GM19452 (cell line): ENCODE data around the gene TMEM134.
A peak's percentile ranks its signal among the peaks of the same experiment; 100 is the strongest.
"Not testable (repeated sequence)": the region's sequence is repeated elsewhere in the genome, so short reads cannot be mapped to it uniquely, and the experiment has no call there.

Source experiments
- ATAC-seq: cut with Tn5 transposase; IDR thresholded peaks from one replicate; pipeline ENCODE4 v1.9.1; 2021; ENCODE audit not compliant: unreplicated experiment

The TMEM134 gene, protein sequence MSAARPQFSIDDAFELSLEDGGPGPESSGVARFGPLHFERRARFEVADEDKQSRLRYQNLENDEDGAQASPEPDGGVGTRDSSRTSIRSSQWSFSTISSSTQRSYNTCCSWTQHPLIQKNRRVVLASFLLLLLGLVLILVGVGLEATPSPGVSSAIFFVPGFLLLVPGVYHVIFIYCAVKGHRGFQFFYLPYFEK

DNA sequence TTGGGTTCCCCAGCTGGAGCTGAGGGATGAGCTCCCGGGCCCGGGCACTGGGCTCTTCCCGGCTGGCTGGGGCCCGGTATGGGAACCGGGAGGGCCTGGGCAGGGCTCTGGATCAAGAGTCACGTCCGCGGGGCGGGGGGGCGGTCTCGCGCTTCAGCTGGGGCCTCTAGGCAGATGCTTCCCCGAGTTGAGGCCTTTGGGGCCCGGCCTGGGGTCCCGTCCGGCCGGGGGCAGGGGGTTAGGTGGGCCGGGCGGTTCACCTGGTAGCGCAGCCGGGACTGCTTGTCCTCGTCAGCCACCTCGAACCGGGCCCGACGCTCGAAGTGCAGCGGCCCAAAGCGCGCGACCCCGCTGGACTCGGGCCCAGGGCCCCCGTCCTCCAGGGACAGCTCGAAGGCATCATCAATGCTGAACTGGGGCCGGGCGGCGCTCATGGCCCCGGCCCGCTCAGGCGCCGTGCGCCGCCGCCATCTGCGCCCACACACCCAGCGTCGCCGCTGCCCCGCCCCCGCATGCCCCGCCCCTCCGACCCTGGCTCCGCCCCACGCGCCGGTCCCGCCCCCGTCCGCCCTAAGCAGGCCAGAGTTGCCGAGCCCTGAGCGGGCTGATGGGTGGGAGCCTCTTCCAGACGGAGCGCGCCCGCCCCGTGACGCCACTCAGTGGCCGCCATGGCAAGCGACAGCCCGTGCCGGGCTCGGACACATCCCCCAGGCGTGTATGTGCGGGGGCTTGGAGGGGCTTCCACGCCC is at the start of gene TMEM134:
TSS of gene TMEM134 (minus strand) at position 493 of the 749 bp plus-strand sequence. CDS start at position 434, 59 bp downstream.
- ATAC-seq, result peak; percentile 63

DNA sequence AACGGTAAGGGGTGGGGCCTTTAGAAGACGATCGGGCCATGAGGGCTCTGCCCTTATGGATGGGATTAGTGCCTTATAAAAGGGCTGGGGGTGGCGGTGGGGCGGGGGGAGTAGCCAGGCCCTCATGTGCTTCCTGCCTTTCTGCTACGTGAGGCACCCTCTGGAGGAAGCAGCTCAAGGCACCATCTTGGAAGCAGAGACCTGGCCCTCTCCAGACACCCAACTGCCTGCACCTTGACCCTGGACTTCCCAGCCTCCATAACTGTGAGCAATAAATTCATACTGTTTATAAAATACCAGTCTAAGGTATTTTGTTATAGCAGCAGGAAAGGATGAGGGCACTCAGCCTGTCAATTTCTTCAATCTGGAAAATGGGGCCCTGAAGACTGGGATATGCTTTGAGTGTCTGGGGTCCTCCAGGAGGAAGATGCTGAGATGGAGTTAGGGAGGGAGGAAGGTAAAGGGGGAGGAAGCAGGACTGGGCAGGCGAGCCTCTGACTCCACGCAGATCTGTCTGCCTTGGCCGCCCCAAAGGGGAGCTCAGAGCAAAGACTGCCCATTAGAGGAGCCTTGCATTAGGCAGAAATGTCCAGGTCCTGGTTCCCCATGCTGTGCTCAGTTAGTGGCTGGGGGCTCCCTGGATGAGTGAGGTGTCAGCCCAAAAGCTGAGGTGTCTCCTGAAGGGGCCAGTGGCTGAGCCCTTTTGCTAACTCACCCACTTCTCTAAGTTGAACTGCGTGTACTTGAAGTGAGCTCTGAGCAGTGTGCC is 48.9 kb upstream of the TMEM134 start:
- ATAC-seq, result no peak

GRCh38 chr11:67516806-67517205 is 47.8 kb upstream of the TMEM134 start:
- no peak for ATAC-seq

GRCh38 chr11:67514116-67514515 is 45.1 kb upstream of the TMEM134 start:
- ATAC-seq, result no peak

DNA sequence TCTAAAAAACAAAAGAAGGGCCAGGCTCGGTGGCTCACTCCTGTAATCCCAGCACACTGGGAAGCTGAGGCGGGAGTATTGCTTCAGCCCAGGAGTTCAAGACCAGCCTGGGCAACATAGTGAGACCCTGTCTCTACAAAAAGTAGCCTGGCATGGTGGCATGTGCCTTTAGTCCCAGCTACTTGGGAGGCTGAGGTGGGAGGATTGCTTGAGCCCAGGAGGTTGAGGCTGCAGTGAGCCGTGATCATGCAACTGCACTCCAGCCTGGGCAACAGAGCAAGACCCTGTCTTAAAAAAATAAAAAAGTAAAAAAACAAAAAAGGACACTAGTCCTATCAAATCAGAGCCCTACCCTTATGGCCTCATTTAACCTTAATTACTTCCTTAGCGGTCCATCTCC is 42.5 kb upstream of the TMEM134 start:
- not testable (repeated sequence) for ATAC-seq

- no peak for ATAC-seq
Measured at GRCh38 chr11:67510023-67510345, 40.9 kb upstream of the TMEM134 start.

- peak; percentile 39 for ATAC-seq
Measured at GRCh38 chr11:67508486-67509121, 39.6 kb upstream of the TMEM134 start.

GRCh38 chr11:67507864-67508485 is 38.9 kb upstream of the TMEM134 start, which contains the start of gene CDK2AP2:
CDK2AP2 (minus strand) TSS chr11:67508162; CDS start chr11:67508082, 80 bp downstream.
- peak; percentile 76 for ATAC-seq

DNA sequence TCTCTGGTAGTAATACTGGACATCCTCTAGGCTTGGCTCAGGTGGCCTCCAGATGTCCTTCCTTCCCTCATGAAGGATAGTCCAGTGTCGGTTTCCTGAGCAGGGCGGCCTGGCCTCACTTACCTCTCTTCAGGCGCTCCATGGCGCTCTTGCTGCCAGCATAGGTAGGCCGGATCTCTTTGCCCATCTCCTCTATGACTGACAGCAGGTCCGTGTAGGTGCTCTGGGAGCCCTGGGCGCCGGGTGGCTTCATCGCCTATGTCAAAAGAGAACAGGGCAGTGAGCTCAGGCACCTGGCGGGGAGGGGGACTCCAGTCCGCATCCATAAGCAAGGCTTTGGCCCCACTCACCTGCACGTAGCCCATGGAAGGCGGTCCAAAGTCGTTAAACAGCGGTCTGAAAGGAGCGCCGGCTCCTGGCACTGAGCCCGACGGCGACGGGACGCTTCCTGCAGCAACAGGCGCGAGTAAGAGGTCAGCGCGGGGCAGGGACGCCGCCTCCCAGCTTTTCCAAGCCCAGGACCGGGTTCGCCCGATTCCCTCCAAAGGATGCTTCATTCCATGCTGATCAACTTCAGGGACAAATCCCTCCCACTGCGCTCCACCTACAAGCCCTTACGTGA is 38.3 kb upstream of the TMEM134 start:
- ATAC-seq, result no peak

DNA sequence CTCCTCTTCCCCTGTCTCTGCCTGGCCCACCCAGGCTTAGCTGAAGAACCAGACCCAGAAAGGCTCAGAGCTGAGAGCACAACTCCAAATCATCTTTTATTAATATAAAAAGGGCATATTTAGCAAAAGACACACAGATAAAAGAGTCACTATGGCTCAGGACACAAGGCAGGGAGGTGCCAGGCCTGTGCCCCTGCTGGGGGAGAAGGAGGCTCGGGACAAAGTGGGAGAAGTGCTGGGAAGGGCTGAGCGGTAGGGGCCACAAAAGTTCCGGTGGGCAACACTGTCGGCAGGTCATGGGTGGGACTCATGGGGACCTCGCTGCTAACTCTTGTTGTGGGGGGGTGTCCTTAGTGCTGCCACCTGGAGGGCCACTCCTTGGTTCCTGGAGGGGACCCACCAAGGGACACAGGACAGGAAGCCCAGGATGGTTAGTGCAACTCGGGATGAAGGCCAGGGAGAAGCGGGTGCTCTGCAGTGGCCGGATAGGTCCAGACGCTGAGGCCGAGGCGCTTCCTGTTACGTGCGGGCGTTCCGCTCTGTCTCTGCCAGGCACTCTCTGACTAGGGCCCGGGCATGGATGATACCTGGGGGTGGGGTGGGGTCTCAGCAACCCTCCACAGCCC is 37.5 kb upstream of the TMEM134 start:
- ATAC-seq, result no peak

DNA sequence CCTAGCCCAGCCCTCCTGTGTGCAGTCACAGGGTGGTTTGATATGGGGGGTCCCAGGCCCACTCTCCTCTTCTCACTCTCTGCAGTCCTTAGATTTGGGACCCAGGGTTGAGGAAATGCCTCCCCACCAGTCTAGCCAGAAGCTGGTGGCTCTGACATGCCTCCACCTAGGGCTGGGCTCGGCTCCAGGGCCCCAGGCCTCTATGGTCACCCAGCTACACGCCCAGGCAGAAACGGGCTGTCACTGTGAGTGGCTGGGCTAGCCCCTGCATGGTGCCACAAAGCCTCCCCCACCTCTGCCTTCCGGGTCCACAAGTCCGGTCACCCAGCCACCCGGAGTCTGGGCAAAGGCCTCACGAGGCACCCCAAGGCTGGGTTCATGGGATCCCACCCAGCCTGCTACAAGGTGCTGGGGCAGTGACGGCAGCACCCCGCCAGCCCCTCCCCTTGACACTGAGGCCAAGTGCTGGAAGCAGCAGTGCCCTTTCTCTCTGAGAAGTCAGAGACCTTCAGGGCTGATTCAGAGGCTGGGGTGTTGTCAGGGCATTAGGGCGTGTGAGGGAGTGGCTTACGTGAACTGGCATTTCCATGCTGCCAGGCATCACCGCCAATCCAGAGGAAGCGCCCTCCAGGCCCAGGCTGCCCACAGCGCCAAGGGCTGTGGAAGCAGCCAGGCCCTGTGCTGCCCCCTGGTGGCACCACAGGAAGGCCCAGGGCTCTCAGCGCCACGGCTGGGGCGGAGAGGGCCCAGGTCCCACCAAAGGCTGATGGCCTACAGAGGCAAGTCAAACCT is 36.8 kb upstream of the TMEM134 start:
- no peak for ATAC-seq

DNA sequence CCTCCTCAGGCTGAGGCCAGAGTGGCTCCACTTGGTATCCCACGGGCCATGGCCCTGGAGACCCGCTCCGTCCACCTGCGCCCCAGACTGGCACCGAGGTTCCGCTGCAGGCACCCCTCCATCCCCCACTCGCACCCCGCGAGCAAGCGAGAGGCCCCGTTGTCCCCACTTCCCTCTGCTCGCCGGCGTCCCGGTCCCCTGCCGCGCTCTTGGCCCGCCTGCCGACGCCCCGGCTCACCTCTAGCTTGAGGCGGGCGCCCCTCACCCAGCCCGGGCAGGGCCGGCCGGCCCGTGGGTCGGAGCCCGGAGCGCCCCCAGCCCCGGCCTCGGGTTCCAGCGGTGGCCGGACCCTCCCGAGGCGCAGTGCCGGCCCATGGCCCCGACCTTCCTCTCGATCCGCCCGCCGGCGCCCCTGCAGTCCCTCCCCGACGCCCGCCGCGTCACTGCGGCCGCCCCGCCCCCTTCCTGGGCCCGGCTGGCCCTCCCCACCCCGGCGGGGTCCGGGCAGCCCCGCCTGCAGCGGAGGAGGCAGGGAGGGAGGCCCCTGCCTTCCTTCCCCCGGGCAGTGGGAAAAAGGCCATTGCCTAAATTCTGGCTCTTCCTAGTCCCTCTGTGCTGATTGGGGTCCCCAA is 36.0 kb upstream of the TMEM134 start, which contains the start of gene PITPNM1:
TSS of gene PITPNM1 (minus strand) at position 414 of the 632 bp plus-strand sequence. CDS start 1,183 bp downstream, outside the sequence.
- no peak for ATAC-seq

DNA sequence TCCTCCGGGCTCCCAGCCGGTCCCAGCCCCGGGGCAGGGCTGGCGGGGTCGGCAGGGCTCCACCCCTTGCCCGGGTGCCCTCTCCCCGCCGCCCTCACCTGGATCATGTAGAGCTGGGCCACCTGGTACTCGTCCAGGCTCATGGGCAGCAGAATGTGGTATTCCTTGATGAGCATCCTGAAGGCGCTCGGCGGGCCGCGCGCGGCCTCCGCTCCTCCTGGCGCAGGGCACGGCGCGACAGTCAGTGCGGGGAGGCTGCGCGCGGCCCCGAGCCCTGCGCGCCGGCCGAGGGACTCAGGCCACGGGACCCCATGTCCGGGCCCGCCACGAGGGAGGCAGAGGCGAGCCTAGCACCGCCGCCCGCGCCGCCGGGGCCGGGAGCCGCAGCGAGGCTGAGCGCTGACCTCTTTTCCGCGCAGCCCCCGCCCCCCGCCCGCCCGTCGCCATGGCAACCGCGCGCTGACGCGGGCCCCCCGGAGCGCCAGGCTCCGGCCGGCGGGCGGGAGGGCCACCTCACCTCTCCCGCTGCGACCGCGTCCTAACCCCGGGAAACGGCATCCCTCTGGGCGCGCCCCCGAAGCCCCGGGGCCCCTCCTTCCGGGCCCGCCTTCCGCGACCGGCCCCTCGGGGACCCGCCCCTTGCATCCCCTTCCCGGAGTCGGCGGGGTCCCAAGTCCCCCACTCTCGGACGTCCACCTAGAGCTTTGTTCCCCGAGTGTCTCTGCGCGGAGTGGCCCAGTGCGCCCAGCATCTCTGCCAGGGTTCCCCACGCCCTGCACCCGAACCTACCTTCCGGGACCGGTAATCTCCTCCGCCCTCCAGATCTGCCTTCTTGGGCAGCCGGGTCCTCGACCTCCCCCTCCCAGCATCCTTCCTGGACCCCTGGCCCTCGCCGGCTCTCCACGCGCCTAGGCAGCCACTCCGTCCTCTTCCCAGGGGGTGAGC is 35.2 kb upstream of the TMEM134 start:
- no peak for ATAC-seq

DNA sequence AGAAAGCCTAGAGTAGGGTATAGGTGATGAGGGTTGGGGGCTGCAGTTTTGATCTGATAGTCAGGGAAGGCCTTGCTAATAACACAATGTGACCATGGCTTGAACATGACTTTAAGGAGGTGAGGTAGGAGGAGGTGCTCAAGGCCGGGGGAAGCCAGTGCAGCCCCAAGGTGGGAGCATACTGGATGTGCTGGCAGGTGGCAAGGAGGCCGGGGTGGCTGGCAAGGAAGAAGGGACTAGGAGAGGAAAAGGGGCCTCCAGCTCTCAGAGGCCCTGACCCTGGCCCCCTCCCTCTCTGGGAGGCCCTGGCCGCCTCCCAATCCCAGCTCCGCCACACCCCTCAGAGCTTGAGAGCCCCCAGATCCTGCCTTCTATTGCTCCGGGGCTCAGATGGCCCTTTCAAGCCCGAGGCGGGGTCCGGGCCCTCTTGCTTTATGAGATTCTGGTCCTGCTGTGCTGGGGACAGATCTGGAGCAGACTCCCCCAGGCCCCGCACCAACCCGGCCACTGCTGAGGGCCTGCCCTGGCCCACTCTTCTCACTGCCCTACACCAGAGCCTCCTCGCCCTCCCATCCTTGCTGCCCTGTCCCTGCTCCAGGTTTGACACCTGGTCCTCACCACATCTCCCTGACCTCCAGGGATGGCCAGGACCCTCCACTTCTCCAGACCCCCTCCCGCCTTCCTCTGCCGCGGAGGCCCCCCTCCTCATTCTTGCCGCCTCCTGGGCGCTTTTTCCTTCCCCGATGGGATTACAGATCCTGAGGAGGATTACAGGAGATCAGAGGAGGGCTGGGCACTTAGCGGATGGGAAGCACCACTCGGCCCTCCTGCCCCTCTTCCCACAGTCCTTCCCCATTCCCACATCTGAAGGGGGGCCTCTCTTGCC is 34.3 kb upstream of the TMEM134 start:
- no peak for ATAC-seq

DNA sequence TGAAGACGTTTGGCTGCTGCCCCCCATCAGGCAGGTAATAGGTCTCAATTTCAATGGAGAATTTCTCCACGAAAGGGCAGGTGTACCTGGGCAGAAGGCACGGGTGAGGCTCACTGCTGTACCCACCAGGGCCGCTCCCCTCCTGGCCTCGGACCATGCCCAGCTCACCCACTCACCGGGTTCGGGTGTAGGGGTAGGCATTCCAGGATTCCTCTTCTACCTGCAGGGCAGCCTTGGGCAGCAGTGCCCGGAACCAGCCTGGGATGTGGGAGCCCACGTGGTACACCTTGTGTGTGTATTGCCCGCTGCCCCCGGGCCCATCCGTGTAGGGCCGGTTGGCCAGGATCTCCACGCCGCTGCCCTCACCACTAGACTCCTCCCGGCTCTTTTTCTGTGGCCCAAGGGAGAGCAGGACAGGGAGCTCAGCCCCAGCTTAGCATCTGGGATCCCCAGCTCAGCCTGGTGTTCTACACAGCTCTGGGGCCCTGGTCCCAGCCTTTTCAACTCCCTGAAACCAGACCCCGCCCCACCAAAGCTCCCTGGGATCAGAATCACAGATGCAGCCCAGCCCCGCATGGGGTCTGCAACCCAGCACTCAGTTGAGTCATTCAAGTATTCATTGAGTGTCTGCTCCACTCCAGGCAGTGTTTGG is 33.4 kb upstream of the TMEM134 start:
- no peak for ATAC-seq

GRCh38 chr11:67501854-67502253 is 32.8 kb upstream of the TMEM134 start:
- ATAC-seq, result no peak
